Tongue (tissue), 2 donors: Measurements from ENCODE around the gene ARFRP1. TPM values are rescaled to one million over a fixed set of nuclear protein-coding genes. Genes with fewer than 3 reads are reported as not detected.
"Not testable (repeated sequence)": the region's sequence is repeated elsewhere in the genome, so short reads cannot be mapped to it uniquely, and the experiment has no call there.

ENCODE experiments used
- DNase-seq: peaks from one replicate; pipeline ENCODE4 v3.0.0-alpha.2; 2015
- total RNA-seq: library from RNA; depleted of rRNA; stranded (reverse); fragments of >200 nt; gene quantifications from one replicate; pipeline ENCODE4 v1.2.3, GENCODE V29; 2014

Gene ARFRP1
- total RNA-seq, 1 donor from 2014 or later: 36.3 TPM

GRCh38 chr20:63675681-63676368, 32.0 kb downstream of the ARFRP1 start:
- no peak for DNase-seq

GRCh38 chr20:63673951-63674350, 33.8 kb downstream of the ARFRP1 start:
- DNase-seq: no peak

GRCh38 chr20:63672666-63673065, 35.1 kb downstream of the ARFRP1 start:
- DNase-seq: no peak

- not testable (repeated sequence) for DNase-seq
Measured at GRCh38 chr20:63671695-63672094, 36.1 kb downstream of the ARFRP1 start.

- no peak for DNase-seq
Measured at GRCh38 chr20:63668351-63668750, 39.4 kb downstream of the ARFRP1 start.

GRCh38 chr20:63667858-63668257, 39.9 kb downstream of the ARFRP1 start:
- no peak for DNase-seq

GRCh38 chr20:63665708-63666107, 42.1 kb downstream of the ARFRP1 start:
- no peak for DNase-seq

GRCh38 chr20:63664861-63665594, 42.7 kb downstream of the ARFRP1 start:
- DNase-seq: no peak

- DNase-seq: no peak
Measured at GRCh38 chr20:63664143-63664851, 43.5 kb downstream of the ARFRP1 start.

- no peak for DNase-seq
Measured at GRCh38 chr20:63663332-63664066, 44.3 kb downstream of the ARFRP1 start.

GRCh38 chr20:63662813-63663189, 45.0 kb downstream of the ARFRP1 start:
- DNase-seq: no peak

GRCh38 chr20:63661959-63662812, 45.6 kb downstream of the ARFRP1 start:
- DNase-seq: no peak

- DNase-seq: no peak
Measured at GRCh38 chr20:63661108-63661507, 46.7 kb downstream of the ARFRP1 start.

- DNase-seq: no peak
Measured at GRCh38 chr20:63660622-63661021, 47.2 kb downstream of the ARFRP1 start.

GRCh38 chr20:63660174-63660573, 47.6 kb downstream of the ARFRP1 start:
- not testable (repeated sequence) for DNase-seq

- DNase-seq: no peak
Measured at GRCh38 chr20:63659370-63659769, 48.4 kb downstream of the ARFRP1 start.

GRCh38 chr20:63658749-63659187, 49.0 kb downstream of the ARFRP1 start:
- DNase-seq: no peak

- DNase-seq: peak; percentile 95
Measured at GRCh38 chr20:63657937-63658748, 49.6 kb downstream of the ARFRP1 start, which contains the start of gene RTEL1. TSS of gene RTEL1 (plus strand) at chr20:63658312. CDS start at chr20:63659403, 1,091 bp downstream.

- DNase-seq: peak; percentile 17
Measured at GRCh38 chr20:63657260-63657936, 50.4 kb downstream of the ARFRP1 start.

GRCh38 chr20:63656451-63656850, 51.3 kb downstream of the ARFRP1 start:
- DNase-seq: no peak
